ENCODE data around the gene LOXHD1.

- TF ChIP-seq EP300 (IDR thresholded peaks at IDR 0.05) (no peak), CTCF (IDR thresholded peaks at IDR 0.05) (no peak), POLR2AphosphoS5 (IDR thresholded peaks at IDR 0.05) (no peak)
These were observed 34.6 kb downstream of the LOXHD1 start for GRCh38 chr18:46622451-46622850.
